Tongue (tissue), 2 donors: ENCODE measurements around the gene TRUB2. TPM values are rescaled to one million over a fixed set of nuclear protein-coding genes. Genes with fewer than 3 reads are reported as not detected.

ENCODE experiments used
- DNase-seq: peaks from one replicate; pipeline ENCODE4 v3.0.0-alpha.2; 2015
- total RNA-seq: library from RNA; depleted of rRNA; stranded (reverse); fragments of >200 nt; gene quantifications from one replicate; pipeline ENCODE4 v1.2.3, GENCODE V29; 2014

The TRUB2 gene
- total RNA-seq, 1 donor from 2014 or later: 9.6 TPM

GRCh38 chr9:128271112-128271511, 51.1 kb downstream of the TRUB2 start:
- DNase-seq: no peak

- no peak for DNase-seq
Observed at GRCh38 chr9:128266868-128267590, 55.2 kb downstream of the TRUB2 start.

GRCh38 chr9:128265348-128265847, 56.8 kb downstream of the TRUB2 start:
- DNase-seq: no peak

- DNase-seq: no peak
Observed at GRCh38 chr9:128262687-128263086, 59.6 kb downstream of the TRUB2 start.

GRCh38 chr9:128260340-128260739, 61.9 kb downstream of the TRUB2 start:
- no peak for DNase-seq

- DNase-seq: no peak
Observed at GRCh38 chr9:128259156-128259555, 63.1 kb downstream of the TRUB2 start.

GRCh38 chr9:128258326-128258725, 63.9 kb downstream of the TRUB2 start:
- DNase-seq: no peak

GRCh38 chr9:128257907-128258306, 64.3 kb downstream of the TRUB2 start:
- no peak for DNase-seq

- no peak for DNase-seq
Observed at GRCh38 chr9:128257086-128257825, 65.0 kb downstream of the TRUB2 start.

Other genes with a start within 250 kb of the TRUB2 start
- gene PTGES2, start 194.7 kb downstream of the TRUB2 start, total RNA-seq: 55.2 TPM
- gene LCN2, start 173.0 kb downstream of the TRUB2 start, total RNA-seq: 19.7 TPM
- 34.5 TPM for gene BBLN, start 162.2 kb downstream of the TRUB2 start, total RNA-seq
- 30.1 TPM for gene CIZ1, start 130.9 kb downstream of the TRUB2 start, total RNA-seq
- gene DNM1, start 119.1 kb downstream of the TRUB2 start, total RNA-seq: 31.9 TPM
- gene GOLGA2, start 46.4 kb downstream of the TRUB2 start, total RNA-seq: 134 TPM
- 14.7 TPM for gene SWI5, start 46.2 kb downstream of the TRUB2 start, total RNA-seq
- gene COQ4, start 392 bp upstream of the TRUB2 start, total RNA-seq: 29.8 TPM
- gene SLC27A4, start 18.1 kb upstream of the TRUB2 start, total RNA-seq: 11.5 TPM
- gene URM1, start 48.9 kb upstream of the TRUB2 start, total RNA-seq: 28.8 TPM
- 63.2 TPM for gene CERCAM, start 98.4 kb upstream of the TRUB2 start, total RNA-seq
- gene ODF2, start 133.6 kb upstream of the TRUB2 start, total RNA-seq: 20.9 TPM
- 32.0 TPM for gene GLE1, start 182.3 kb upstream of the TRUB2 start, total RNA-seq
- gene SPTAN1, start 230.1 kb upstream of the TRUB2 start, total RNA-seq: 335 TPM